ENCODE data around the gene RNF128. TPM values are rescaled to one million over a fixed set of nuclear protein-coding genes. Genes with fewer than 3 reads are reported as not detected.

Gene RNF128
- total and polyA plus RNA-seq, 2 donors (not counting 3 experiments of a cell fraction or from before 2014, with no cell fraction given) = not detected

DNA sequence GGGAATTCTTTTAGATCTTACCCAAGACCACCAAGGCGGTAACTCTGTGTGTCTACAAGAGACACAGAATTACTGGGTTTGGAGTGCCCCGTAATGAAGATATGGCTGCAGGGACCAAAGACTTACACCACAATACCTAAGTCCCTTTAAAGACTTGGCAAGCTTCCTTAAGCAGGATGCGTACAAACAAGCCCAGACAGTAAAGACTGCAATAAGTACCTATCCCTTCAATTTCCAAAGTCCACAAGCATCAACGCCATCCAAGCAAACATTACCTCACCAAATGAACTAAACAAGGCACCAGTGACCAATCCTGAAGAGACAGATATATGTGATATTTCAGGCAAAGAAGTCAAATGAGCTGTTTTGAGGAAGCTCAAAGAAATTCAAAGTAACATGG lies 42.3 kb upstream of the RNF128 start:
- H3K9me1 ChIP-seq (replicated peaks; ENCODE audit: control insufficient read depth, extremely low read depth, insufficient read depth, low read length) = no peaks in the 10 kb centered on the region
- BruUV-seq (replicated peaks) = no TSS peak
- H3K36me3 ChIP-seq (ENCODE audit: control insufficient read depth in 2 of 2, extremely low read depth in 1 of 2, insufficient read depth in 2 of 2, low read length in 2 of 2) = no peaks in the 10 kb centered on the region
- no peak overlapping the region for H3K4me3 ChIP-seq (replicated peaks in 1 of 3; ENCODE audit: insufficient read depth in 1 of 3, low read depth in 1 of 3, low read length in 3 of 3)
- H3K27ac ChIP-seq (ENCODE audit: insufficient read depth, low read depth, low read length) = no peak overlapping the region
- no peaks in the 10 kb centered on the region for H3K4me1 ChIP-seq (ENCODE audit: control insufficient read depth, extremely low read depth, insufficient read depth, low read length)
- FAIRE-seq (no peak), DNase-seq (ENCODE audit: low read depth, low spot score) (no peak)
- intact Hi-C loops (cut with micrococcal nuclease) (no loop called here), dilution Hi-C loops (cut with MboI; ENCODE audit: extremely low pct_ligation_motif_present, low sequenced_read_pairs) (no loop called here)
- H3K4me2 ChIP-seq (ENCODE audit: insufficient read depth, low read length) = no peak overlapping the region
- no peak overlapping the region for H2AFZ ChIP-seq (ENCODE audit: low read depth, low read length)
- ChIA-PET POLR2A (no interaction called here), CTCF (no interaction called here)
- no peaks in the 10 kb centered on the region for H4K20me1 ChIP-seq (replicated peaks; ENCODE audit: control insufficient read depth, extremely low read depth, insufficient read depth, low read length)
- no peaks in the 10 kb centered on the region for H3K9me3 ChIP-seq (replicated peaks; ENCODE audit: control insufficient read depth, insufficient read depth, low read length)
- no peak overlapping the region for H3K9ac ChIP-seq (replicated peaks; ENCODE audit: extremely low read depth, insufficient read depth, low read length)
- H3K79me2 ChIP-seq (ENCODE audit: control insufficient read depth, insufficient read depth, low read length) = no peaks in the 10 kb centered on the region
- TF ChIP-seq JUN (IDR thresholded peaks at IDR 0.05; ENCODE audit: borderline replicate concordance, insufficient read depth, insufficient read length, low read depth) (no peak), POLR2AphosphoS5 (IDR thresholded peaks at IDR 0.05; ENCODE audit: insufficient read depth, low read depth, low read length) (no peak), EZH2 (IDR thresholded peaks at IDR 0.05; ENCODE audit: borderline replicate concordance, low read depth, low read length, severe bottlenecking) (no peak), GATA2 (IDR thresholded peaks at IDR 0.05; ENCODE audit: insufficient read depth, insufficient read length, low read depth, low read length) (no peak), POLR2A (IDR thresholded peaks at IDR 0.05; ENCODE audit: low read depth, low read length) (no peak), FOS (IDR thresholded peaks at IDR 0.05; ENCODE audit: borderline replicate concordance, insufficient read depth, low read length) (no peak), MYC (IDR thresholded peaks at IDR 0.05; ENCODE audit: low read depth, low read length) (no peak)
- TF ChIP-seq, protein P1, sequence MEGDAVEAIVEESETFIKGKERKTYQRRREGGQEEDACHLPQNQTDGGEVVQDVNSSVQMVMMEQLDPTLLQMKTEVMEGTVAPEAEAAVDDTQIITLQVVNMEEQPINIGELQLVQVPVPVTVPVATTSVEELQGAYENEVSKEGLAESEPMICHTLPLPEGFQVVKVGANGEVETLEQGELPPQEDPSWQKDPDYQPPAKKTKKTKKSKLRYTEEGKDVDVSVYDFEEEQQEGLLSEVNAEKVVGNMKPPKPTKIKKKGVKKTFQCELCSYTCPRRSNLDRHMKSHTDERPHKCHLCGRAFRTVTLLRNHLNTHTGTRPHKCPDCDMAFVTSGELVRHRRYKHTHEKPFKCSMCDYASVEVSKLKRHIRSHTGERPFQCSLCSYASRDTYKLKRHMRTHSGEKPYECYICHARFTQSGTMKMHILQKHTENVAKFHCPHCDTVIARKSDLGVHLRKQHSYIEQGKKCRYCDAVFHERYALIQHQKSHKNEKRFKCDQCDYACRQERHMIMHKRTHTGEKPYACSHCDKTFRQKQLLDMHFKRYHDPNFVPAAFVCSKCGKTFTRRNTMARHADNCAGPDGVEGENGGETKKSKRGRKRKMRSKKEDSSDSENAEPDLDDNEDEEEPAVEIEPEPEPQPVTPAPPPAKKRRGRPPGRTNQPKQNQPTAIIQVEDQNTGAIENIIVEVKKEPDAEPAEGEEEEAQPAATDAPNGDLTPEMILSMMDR (IDR thresholded peaks at IDR 0.05; ENCODE audit: extremely low read depth in 1 of 2, insufficient read depth in 1 of 2, low read depth in 1 of 2, low read length in 2 of 2) = no peak
- TF ChIP-seq, protein P2, sequence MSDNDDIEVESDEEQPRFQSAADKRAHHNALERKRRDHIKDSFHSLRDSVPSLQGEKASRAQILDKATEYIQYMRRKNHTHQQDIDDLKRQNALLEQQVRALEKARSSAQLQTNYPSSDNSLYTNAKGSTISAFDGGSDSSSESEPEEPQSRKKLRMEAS (IDR thresholded peaks at IDR 0.05; ENCODE audit: insufficient read depth, insufficient read length) = no peak
- no peaks in the 10 kb centered on the region for H3K27me3 ChIP-seq (ENCODE audit: control insufficient read depth in 2 of 2, insufficient read depth in 2 of 2, low read length in 2 of 2)

Data from endothelial cell of umbilical vein (primary cell).